ENCODE measurements around the gene GAB2.

DNA sequence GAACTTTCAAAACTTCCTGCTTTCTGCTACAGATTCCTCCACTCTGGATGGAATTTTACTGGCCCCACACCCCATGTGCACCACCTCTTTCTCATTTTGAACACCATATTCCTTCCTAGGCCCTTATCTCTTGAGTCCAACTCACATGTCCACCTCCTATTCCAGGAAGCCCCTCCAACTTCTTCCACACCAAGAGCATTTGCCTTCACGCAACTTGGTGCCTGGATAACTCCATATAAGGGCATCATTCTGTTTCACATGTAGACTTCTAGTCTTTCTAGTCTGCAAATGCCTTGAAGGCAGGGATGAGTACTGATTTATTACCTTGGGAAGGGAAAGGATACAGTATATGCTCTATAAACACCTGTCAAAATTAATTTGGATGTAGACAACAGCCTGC lies 17.5 kb downstream of the GAB2 start:
- TF ChIP-seq, protein P1, sequence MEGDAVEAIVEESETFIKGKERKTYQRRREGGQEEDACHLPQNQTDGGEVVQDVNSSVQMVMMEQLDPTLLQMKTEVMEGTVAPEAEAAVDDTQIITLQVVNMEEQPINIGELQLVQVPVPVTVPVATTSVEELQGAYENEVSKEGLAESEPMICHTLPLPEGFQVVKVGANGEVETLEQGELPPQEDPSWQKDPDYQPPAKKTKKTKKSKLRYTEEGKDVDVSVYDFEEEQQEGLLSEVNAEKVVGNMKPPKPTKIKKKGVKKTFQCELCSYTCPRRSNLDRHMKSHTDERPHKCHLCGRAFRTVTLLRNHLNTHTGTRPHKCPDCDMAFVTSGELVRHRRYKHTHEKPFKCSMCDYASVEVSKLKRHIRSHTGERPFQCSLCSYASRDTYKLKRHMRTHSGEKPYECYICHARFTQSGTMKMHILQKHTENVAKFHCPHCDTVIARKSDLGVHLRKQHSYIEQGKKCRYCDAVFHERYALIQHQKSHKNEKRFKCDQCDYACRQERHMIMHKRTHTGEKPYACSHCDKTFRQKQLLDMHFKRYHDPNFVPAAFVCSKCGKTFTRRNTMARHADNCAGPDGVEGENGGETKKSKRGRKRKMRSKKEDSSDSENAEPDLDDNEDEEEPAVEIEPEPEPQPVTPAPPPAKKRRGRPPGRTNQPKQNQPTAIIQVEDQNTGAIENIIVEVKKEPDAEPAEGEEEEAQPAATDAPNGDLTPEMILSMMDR (IDR thresholded peaks at IDR 0.05; ENCODE audit: poor library complexity): no peak
- no peak for TF ChIP-seq EZH2phosphoT487 (IDR thresholded peaks at IDR 0.05; ENCODE audit: low read depth, severe bottlenecking, unreplicated experiment)
- no peak for TF ChIP-seq EZH2 (IDR thresholded peaks at IDR 0.05; ENCODE audit: borderline replicate concordance)

Measured in hepatocyte (in vitro differentiated cells).